ENCODE measurements around the gene FRMPD4.
"Not testable (repeated sequence)": the region's sequence is repeated elsewhere in the genome, so short reads cannot be mapped to it uniquely, and the experiment has no call there.

FRMPD4 gene
- total RNA-seq: 0 to 1.9 (median 0) reads per million in 17 experiments

GRCh38 chrX:12138361-12139313 lies at the start of gene FRMPD4:
Gene FRMPD4 (plus strand): TSS chrX:12138473. CDS start chrX:12138972, 499 bp downstream.
- no peak for DNase-seq

- no peak for DNase-seq
These were observed 48.5 kb upstream of the FRMPD4 start for GRCh38 chrX:12089740-12090139.

- no peak for DNase-seq
These were observed 25.0 kb upstream of the FRMPD4 start for GRCh38 chrX:12113321-12113720.

- no peak for DNase-seq
These were observed 22.9 kb upstream of the FRMPD4 start for GRCh38 chrX:12115377-12115776.

GRCh38 chrX:12118134-12118533 lies 20.1 kb upstream of the FRMPD4 start:
- no peak for DNase-seq

- DNase-seq: no peak
These were observed 10.3 kb upstream of the FRMPD4 start for GRCh38 chrX:12128017-12128416.

GRCh38 chrX:12137951-12138360 lies 317 bp upstream of the FRMPD4 start:
- no peak for DNase-seq

GRCh38 chrX:12139934-12140611 lies 1.8 kb downstream of the FRMPD4 start:
- DNase-seq: no peak

- no peak for DNase-seq
These were observed 3.2 kb downstream of the FRMPD4 start for GRCh38 chrX:12141511-12141910.

- no peak for DNase-seq
These were observed 4.4 kb downstream of the FRMPD4 start for GRCh38 chrX:12142661-12143060.

GRCh38 chrX:12145402-12145801 lies 7.1 kb downstream of the FRMPD4 start:
- DNase-seq: no peak

- no peak for DNase-seq
These were observed 11.6 kb downstream of the FRMPD4 start for GRCh38 chrX:12149670-12150407.

- no peak for DNase-seq
These were observed 15.0 kb downstream of the FRMPD4 start for GRCh38 chrX:12153317-12153716.

GRCh38 chrX:12153741-12154140 lies 15.5 kb downstream of the FRMPD4 start:
- no peak for DNase-seq

- DNase-seq: no peak
These were observed 21.5 kb downstream of the FRMPD4 start for GRCh38 chrX:12159799-12160198.

GRCh38 chrX:12162420-12162819 lies 24.1 kb downstream of the FRMPD4 start:
- no peak for DNase-seq

- not testable (repeated sequence) for DNase-seq
These were observed 25.9 kb downstream of the FRMPD4 start for GRCh38 chrX:12164180-12164579.

- DNase-seq: no peak
These were observed 32.5 kb downstream of the FRMPD4 start for GRCh38 chrX:12170755-12171154.

- no peak for DNase-seq
These were observed 36.1 kb downstream of the FRMPD4 start for GRCh38 chrX:12174358-12174757.

- no peak for DNase-seq
These were observed 58.8 kb downstream of the FRMPD4 start for GRCh38 chrX:12197030-12197429.

- DNase-seq: no peak
These were observed 68.1 kb downstream of the FRMPD4 start for GRCh38 chrX:12206413-12206812.

- DNase-seq: no peak
These were observed 72.0 kb downstream of the FRMPD4 start for GRCh38 chrX:12210196-12210815.

- no peak for DNase-seq
These were observed 72.7 kb downstream of the FRMPD4 start for GRCh38 chrX:12210971-12211370.

Measured in suppressor macrophage (primary cell).